Endometrial microvascular endothelial cells (primary cell): ENCODE measurements around the gene SYNDIG1. TPM values are rescaled to one million over a fixed set of nuclear protein-coding genes. Genes with fewer than 3 reads are reported as not detected.
"Not testable (repeated sequence)": the region's sequence is repeated elsewhere in the genome, so short reads cannot be mapped to it uniquely, and the experiment has no call there.

ENCODE experiments used
- in situ Hi-C: cut with HindIII; loops from 2 replicates; pipeline ENCODE4 v1.10.0; 2017; ENCODE audit warnings: low sequenced_read_pairs, low pct_unique_long_range_greater_than_20kb; ENCODE audit errors: inconsistent ontology term
- total RNA-seq: library from RNA; depleted of rRNA; stranded (reverse); fragments of >200 nt; gene quantifications from one replicate; pipeline ENCODE4 v1.2.3, GENCODE V29; 2015; ENCODE audit errors: inconsistent ontology term

The SYNDIG1 gene
- total RNA-seq, 1 donor from 2014 or later, result not detected

- in situ Hi-C loops, result no loop called here
Measured at GRCh38 chr20:24504331-24505285, 35.2 kb downstream of the SYNDIG1 start.

- in situ Hi-C loops, result no loop called here
Measured at GRCh38 chr20:24506146-24506545, 36.7 kb downstream of the SYNDIG1 start.

GRCh38 chr20:24506696-24507095, 37.3 kb downstream of the SYNDIG1 start:
- in situ Hi-C loops, result no loop called here

- in situ Hi-C loops, result no loop called here
Measured at GRCh38 chr20:24507182-24507853, 37.9 kb downstream of the SYNDIG1 start.

- in situ Hi-C loops, result not testable (repeated sequence)
Measured at GRCh38 chr20:24512441-24512840, 43.0 kb downstream of the SYNDIG1 start.

GRCh38 chr20:24518515-24518914, 49.1 kb downstream of the SYNDIG1 start:
- in situ Hi-C loops, result no loop called here

- in situ Hi-C loops, result no loop called here
Measured at GRCh38 chr20:24519476-24519875, 50.0 kb downstream of the SYNDIG1 start.

- in situ Hi-C loops, result no loop called here
Measured at GRCh38 chr20:24521032-24521431, 51.6 kb downstream of the SYNDIG1 start.

- in situ Hi-C loops, result no loop called here
Measured at GRCh38 chr20:24522452-24523330, 53.3 kb downstream of the SYNDIG1 start.

GRCh38 chr20:24523661-24524060, 54.2 kb downstream of the SYNDIG1 start:
- in situ Hi-C loops, result no loop called here

GRCh38 chr20:24528583-24529368, 59.3 kb downstream of the SYNDIG1 start:
- in situ Hi-C loops, result no loop called here

GRCh38 chr20:24529369-24529719, 59.9 kb downstream of the SYNDIG1 start:
- in situ Hi-C loops, result no loop called here

GRCh38 chr20:24530131-24530680, 60.8 kb downstream of the SYNDIG1 start:
- in situ Hi-C loops, result no loop called here

- in situ Hi-C loops, result no loop called here
Measured at GRCh38 chr20:24531202-24531601, 61.8 kb downstream of the SYNDIG1 start.

- in situ Hi-C loops, result no loop called here
Measured at GRCh38 chr20:24531631-24532419, 62.4 kb downstream of the SYNDIG1 start.

GRCh38 chr20:24533449-24533848, 64.0 kb downstream of the SYNDIG1 start:
- in situ Hi-C loops, result no loop called here

- in situ Hi-C loops, result no loop called here
Measured at GRCh38 chr20:24534282-24534681, 64.9 kb downstream of the SYNDIG1 start.
